CD8-positive, alpha-beta memory T cell (primary cell): ENCODE results near the gene HPF1. TPM values are rescaled to one million over a fixed set of nuclear protein-coding genes. Genes with fewer than 3 reads are reported as not detected.
A peak's percentile ranks its signal among the peaks of the same experiment; 100 is the strongest.
"Not testable (repeated sequence)": the region's sequence is repeated elsewhere in the genome, so short reads cannot be mapped to it uniquely, and the experiment has no call there.

Experiments used
- CTCF ChIA-PET: fragments of 350-600 bp; sonication (Branson Sonifier 250); formaldehyde crosslinking; loops from one replicate; lab custom pipeline; 2021; ENCODE audit warnings: antibody characterized with exemption; lab: Charles Lee
- POLR2A ChIA-PET: fragments of 350-600 bp; sonication (Branson Sonifier 250); formaldehyde crosslinking; loops from one replicate; lab custom pipeline; 2021; ENCODE audit warnings: antibody characterized with exemption; lab: Charles Lee
- DNase-seq, 5 donors: peaks; one replicate each; pipeline versions ENCODE4 v3.0.0 to v3.0.0-alpha.2; 2020 to 2022; ENCODE audit warnings: mixed read lengths in 1 of 5
- H3K27ac ChIP-seq: one replicate; pipeline ENCODE4 v1.7.0; 2013; ENCODE audit warnings: low read depth, mild to moderate bottlenecking, low read length, moderate library complexity
- H3K27me3 ChIP-seq: 2 replicates; pipeline ENCODE4 v1.7.0; 2013; ENCODE audit warnings: low read length, mild to moderate bottlenecking; ENCODE audit not compliant: insufficient read depth, poor library complexity, severe bottlenecking
- H3K36me3 ChIP-seq: 2 replicates; pipeline ENCODE4 v1.7.0; 2013; ENCODE audit warnings: mild to moderate bottlenecking, low read length, moderate library complexity; ENCODE audit not compliant: insufficient read depth
- H3K4me1 ChIP-seq: 2 replicates; pipeline ENCODE4 v1.7.0; 2013; ENCODE audit warnings: mild to moderate bottlenecking, low read length, moderate library complexity; ENCODE audit not compliant: insufficient read depth
- H3K4me3 ChIP-seq: 2 replicates; pipeline ENCODE4 v1.7.0; 2013; ENCODE audit warnings: mild to moderate bottlenecking, low read length
- H3K9me3 ChIP-seq: 2 replicates; pipeline ENCODE4 v1.7.0; 2013; ENCODE audit warnings: mild to moderate bottlenecking, low read length
- H3K27ac Mint-ChIP-seq, 8 donors: one replicate each; pipeline ENCODE4 v1.8.0; 2020 to 2021; ENCODE audit warnings: mixed read lengths in 8 of 8, mild to moderate bottlenecking in 6 of 8, inconsistent platforms in 3 of 8, moderate library complexity in 3 of 8
- H3K27me3 Mint-ChIP-seq, 2 donors: one replicate each; pipeline ENCODE4 v1.8.0; 2020 to 2021; ENCODE audit warnings: mixed read lengths in 2 of 2, mild to moderate bottlenecking in 1 of 2, moderate library complexity in 1 of 2
- H3K36me3 Mint-ChIP-seq, 3 donors: one replicate each; pipeline ENCODE4 v1.8.0; 2020 to 2021; ENCODE audit warnings: mixed read lengths in 3 of 3, inconsistent platforms in 1 of 3, mild to moderate bottlenecking in 1 of 3
- H3K4me1 Mint-ChIP-seq, 3 donors: one replicate each; pipeline ENCODE4 v1.8.0; 2020 to 2021; ENCODE audit warnings: mixed read lengths in 3 of 3, inconsistent platforms in 1 of 3, mild to moderate bottlenecking in 1 of 3
- H3K4me3 Mint-ChIP-seq, 7 donors: one replicate each; pipeline ENCODE4 v1.8.0; 2020 to 2021; ENCODE audit warnings: mixed read lengths in 7 of 7, mild to moderate bottlenecking in 6 of 7, moderate library complexity in 4 of 7, inconsistent platforms in 2 of 7
- H3K9me3 Mint-ChIP-seq, 5 donors: one replicate each; pipeline ENCODE4 v1.8.0; 2020 to 2022; ENCODE audit warnings: mixed read lengths in 5 of 5, mild to moderate bottlenecking in 3 of 5, moderate library complexity in 2 of 5, inconsistent platforms in 1 of 5
- polyA plus RNA-seq: library from polyadenylated mRNA; unstranded; fragments of 300-500 nt; fragmentation: Illumina TruSeq; gene quantifications from one replicate; pipeline ENCODE4 v1.2.3, GENCODE V29; 2021
- total RNA-seq, 2 experiments: library from RNA; stranded (reverse); gene quantifications; one replicate each; pipeline ENCODE4 v1.2.3, GENCODE V29; 2021

The HPF1 gene
- total and polyA plus RNA-seq, 3 experiments from 2014 or later = 25.1 to 41.3 (median 31.5) TPM

DNA sequence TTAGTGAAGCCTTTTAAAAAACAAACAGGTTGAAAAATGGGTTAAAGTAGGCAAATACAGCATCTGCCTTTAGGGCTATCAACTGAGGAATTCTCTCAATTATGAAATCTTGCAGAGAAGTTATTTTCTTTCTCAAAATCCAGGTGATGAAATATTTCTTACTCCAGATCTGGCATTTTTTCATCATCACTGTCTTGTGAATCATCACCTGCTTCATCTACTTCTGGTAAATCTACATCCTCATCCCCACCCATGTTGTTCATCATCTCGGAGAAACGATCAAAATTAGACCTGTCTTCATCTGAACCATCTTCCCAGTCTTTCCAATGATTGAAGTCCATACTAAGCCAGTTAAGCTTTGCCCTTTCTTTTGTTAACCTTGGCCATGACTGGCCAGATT lies 33.3 kb upstream of the HPF1 start:
- ChIA-PET POLR2A (no interaction called here), CTCF (no interaction called here)
- no peak for DNase-seq
- peak overlapping the region in 1 of 7 donors; percentile 2 for H3K4me3 Mint-ChIP-seq
- no peaks in the 10 kb centered on the region for H3K9me3 Mint-ChIP-seq
- no peak overlapping the region for H3K27ac ChIP-seq
- H3K27me3 ChIP-seq = peaks cover 17% of the 10 kb centered on the region
- no peak overlapping the region for H3K4me3 ChIP-seq
- no peaks in the 10 kb centered on the region for H3K9me3 ChIP-seq
- no peaks in the 10 kb centered on the region for H3K4me1 ChIP-seq
- H3K27ac Mint-ChIP-seq = peak overlapping the region in 1 of 8 donors; percentile 0
- no peaks in the 10 kb centered on the region for H3K36me3 Mint-ChIP-seq
- no peaks in the 10 kb centered on the region for H3K36me3 ChIP-seq
- H3K4me1 Mint-ChIP-seq = peaks cover 9 to 10% (median 9%) of the 10 kb centered on the region in 3 donors
- peaks cover 31 to 65% of the 10 kb centered on the region in 2 donors for H3K27me3 Mint-ChIP-seq

DNA sequence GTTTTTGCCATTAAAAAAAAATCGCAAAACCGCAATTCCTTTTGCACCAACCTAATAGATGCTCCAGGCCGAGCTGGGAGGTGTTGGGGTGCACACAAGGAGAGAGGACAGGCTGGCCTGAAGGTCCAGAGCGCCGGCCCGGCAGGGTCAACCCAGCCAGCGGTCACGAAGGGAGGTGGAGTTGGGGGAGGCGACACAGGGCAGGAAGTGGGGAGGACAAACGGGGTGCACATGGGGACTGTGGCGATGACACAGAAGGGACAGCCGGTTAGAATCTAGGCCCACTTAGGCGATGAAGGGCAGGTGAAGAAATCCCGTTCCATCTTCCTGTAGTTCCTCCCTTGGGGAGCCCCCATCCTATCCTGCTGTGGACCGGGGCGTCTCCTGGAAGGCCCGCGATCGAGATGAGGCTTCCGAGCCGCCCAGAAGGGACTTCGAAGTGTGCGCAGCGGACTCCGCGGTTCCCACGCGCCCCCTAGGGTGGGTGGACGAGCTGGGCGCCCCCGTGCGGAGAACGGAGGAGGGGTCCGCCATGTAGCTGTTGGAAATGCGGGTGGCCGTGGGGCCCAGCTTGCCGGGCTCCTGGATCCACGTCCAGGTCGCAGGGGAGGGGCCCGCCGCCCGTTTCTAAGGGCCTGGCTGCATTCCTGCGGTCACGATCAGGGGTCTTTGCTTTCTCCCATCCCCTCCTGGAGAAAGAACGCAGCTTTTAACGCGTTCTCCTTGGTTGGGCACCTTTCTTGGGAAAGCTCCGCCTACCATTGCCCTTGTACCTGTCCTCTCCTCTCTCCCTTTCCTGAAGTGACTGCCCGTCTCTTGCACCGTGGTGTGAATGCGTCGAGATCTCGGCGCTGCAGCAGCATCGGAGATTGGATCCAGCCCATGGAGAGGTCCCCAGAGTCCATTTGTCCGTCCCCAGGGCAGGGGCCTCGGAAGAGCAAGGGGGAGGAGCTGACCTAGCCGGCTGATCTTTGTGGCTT lies 17.0 kb upstream of the HPF1 start:
- no peak overlapping the region for H3K27ac ChIP-seq
- H3K4me1 ChIP-seq = no peaks in the 10 kb centered on the region
- peaks cover 8% of the 10 kb centered on the region for H3K27me3 ChIP-seq
- H3K9me3 Mint-ChIP-seq = no peaks in the 10 kb centered on the region
- POLR2A ChIA-PET = no interaction called here
- H3K4me1 Mint-ChIP-seq = peaks cover 0 to 18% (median 6%) of the 10 kb centered on the region in 3 donors
- peak overlapping the region in 4 of 7 donors; percentile 26 to 58 (median 52) for H3K4me3 Mint-ChIP-seq
- peaks cover 16 to 30% of the 10 kb centered on the region in 2 donors for H3K27me3 Mint-ChIP-seq
- H3K4me3 ChIP-seq = no peak overlapping the region
- H3K9me3 ChIP-seq = no peaks in the 10 kb centered on the region
- peaks cover 0 to 4% (median 0%) of the 10 kb centered on the region in 3 donors for H3K36me3 Mint-ChIP-seq
- DNase-seq = peak in 3 of 5 donors; percentile 16 to 51 (median 33)
- no peaks in the 10 kb centered on the region for H3K36me3 ChIP-seq
- CTCF ChIA-PET = interaction anchor here (1.2 to 1.4 kb wide), 2 partner anchors 161 to 162 kb away, joined by 4 read pairs; partner anchors contain the start of gene NEK1
- peak overlapping the region in 1 of 8 donors; percentile 84 for H3K27ac Mint-ChIP-seq

DNA sequence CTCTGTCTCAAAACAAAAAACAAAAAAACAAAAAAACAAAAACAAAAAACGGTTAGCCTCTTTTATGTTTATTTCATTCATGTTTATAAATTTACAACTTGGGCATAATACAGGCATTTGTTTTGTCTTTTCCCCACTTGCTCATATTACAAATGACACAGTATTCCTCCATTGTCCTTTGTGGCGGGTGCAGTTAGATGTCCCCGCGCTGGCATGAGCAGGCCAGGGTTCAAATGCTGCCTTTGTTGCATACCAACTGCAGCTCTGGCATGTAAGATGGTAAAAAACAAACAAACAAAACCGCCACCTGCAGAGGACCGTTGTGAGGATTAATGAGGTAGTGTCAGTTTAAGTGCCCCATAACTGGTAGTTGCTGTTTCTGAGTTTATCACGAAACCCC lies 16.1 kb upstream of the HPF1 start:
- no peak for DNase-seq
- Histone ChIP-seq H3K27me3 (peaks cover 8% of the 10 kb centered on the region), H3K27ac (no peak overlapping the region), H3K36me3 (no peaks in the 10 kb centered on the region), H3K4me3 (no peak overlapping the region), H3K4me1 (no peaks in the 10 kb centered on the region), H3K9me3 (no peaks in the 10 kb centered on the region)
- ChIA-PET CTCF (interaction anchor here (1.2 kb wide), 1 partner anchor 162 kb away, joined by 4 read pairs; the partner anchor contains the start of gene NEK1), POLR2A (no interaction called here)
- peaks cover 16 to 33% of the 10 kb centered on the region in 2 donors for H3K27me3 Mint-ChIP-seq
- peaks cover 0 to 4% (median 3%) of the 10 kb centered on the region in 3 donors for H3K36me3 Mint-ChIP-seq
- H3K27ac Mint-ChIP-seq = no peak overlapping the region
- peaks cover 0 to 18% (median 6%) of the 10 kb centered on the region in 3 donors for H3K4me1 Mint-ChIP-seq
- no peak overlapping the region for H3K4me3 Mint-ChIP-seq
- H3K9me3 Mint-ChIP-seq = no peaks in the 10 kb centered on the region

DNA sequence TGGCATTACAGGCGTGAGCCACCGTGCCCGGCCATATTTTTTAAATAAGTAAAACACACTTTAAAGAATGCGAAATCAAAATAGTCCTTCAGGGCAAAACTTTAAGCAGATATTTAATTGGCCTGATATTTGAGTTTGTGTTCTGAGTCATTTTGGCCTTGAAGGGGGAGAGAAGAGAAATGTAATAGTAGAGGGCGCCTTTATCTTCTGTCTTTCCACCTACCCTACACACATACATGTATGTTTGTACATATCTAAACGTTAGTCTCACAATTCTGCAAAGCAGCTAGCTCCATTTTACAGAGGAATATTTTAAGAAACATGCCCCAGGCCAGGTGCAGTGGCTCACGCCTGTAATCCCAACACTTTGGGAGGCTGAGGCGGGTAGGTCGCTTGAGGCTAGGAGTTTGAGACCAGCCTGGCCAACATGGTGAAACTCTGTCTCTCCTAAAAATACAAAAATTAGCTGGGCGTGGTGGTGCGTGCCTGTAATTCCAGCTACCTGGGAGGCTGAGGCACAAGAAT lies 13.9 kb upstream of the HPF1 start:
- H3K4me3 Mint-ChIP-seq, H3K27ac ChIP-seq, H3K36me3 ChIP-seq, H3K27ac Mint-ChIP-seq, DNase-seq, CTCF ChIA-PET, H3K27me3 ChIP-seq, H3K4me3 ChIP-seq, H3K4me1 ChIP-seq, POLR2A ChIA-PET, H3K36me3 Mint-ChIP-seq, H3K9me3 Mint-ChIP-seq, H3K9me3 ChIP-seq: not testable (repeated sequence)
- peaks cover 11 to 24% of the 10 kb centered on the region in 2 donors for H3K27me3 Mint-ChIP-seq
- peaks cover 0 to 18% (median 6%) of the 10 kb centered on the region in 3 donors for H3K4me1 Mint-ChIP-seq

GRCh38 chr4:169770416-169770815 lies 12.7 kb upstream of the HPF1 start:
- CTCF ChIA-PET = interaction anchor here (0.7 kb wide), 1 partner anchor 110 kb away, joined by 3 read pairs; no protein-coding TSS in a partner anchor
- H3K27ac Mint-ChIP-seq = no peak overlapping the region
- H3K36me3 Mint-ChIP-seq = peaks cover 0 to 3% (median 0%) of the 10 kb centered on the region in 3 donors
- H3K27me3 Mint-ChIP-seq = peaks cover 11 to 15% of the 10 kb centered on the region in 2 donors
- peaks cover 0 to 14% (median 0%) of the 10 kb centered on the region in 3 donors for H3K4me1 Mint-ChIP-seq
- H3K36me3 ChIP-seq = no peaks in the 10 kb centered on the region
- H3K27ac ChIP-seq = no peak overlapping the region
- POLR2A ChIA-PET = no interaction called here
- H3K4me1 ChIP-seq = no peaks in the 10 kb centered on the region
- no peak overlapping the region for H3K4me3 ChIP-seq
- H3K27me3 ChIP-seq = peaks cover 6% of the 10 kb centered on the region
- no peak overlapping the region for H3K4me3 Mint-ChIP-seq
- DNase-seq = no peak
- H3K9me3 Mint-ChIP-seq = no peaks in the 10 kb centered on the region
- H3K9me3 ChIP-seq = no peaks in the 10 kb centered on the region

DNA sequence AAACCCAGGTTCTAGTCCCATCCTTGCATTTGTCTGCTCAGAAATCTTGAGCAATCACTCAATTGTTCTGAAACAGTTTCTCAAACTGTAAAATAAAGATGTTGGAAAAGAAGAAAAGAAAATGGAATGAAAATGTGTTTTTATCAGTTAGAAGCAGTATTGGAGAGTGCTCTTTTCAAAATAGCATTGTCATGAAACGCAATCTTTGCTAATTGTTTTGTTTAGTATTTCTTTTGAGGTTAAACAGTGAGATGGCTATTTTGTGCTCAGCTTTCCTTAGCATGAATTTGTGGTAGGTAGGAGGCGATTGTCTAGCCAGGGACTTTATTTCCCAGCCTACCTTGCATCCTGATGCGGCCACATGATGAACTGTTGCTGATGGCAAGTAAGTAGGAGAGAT lies 10.6 kb upstream of the HPF1 start:
- Histone ChIP-seq H3K9me3 (no peaks in the 10 kb centered on the region), H3K27me3 (no peaks in the 10 kb centered on the region), H3K4me3 (no peak overlapping the region), H3K4me1 (no peaks in the 10 kb centered on the region), H3K36me3 (no peaks in the 10 kb centered on the region), H3K27ac (no peak overlapping the region)
- ChIA-PET CTCF (no interaction called here), POLR2A (no interaction called here)
- Mint-ChIP-seq H3K27me3 (peaks cover 3 to 10% of the 10 kb centered on the region in 2 donors), H3K36me3 (peaks cover 0 to 3% (median 0%) of the 10 kb centered on the region in 3 donors), H3K27ac (no peak overlapping the region), H3K4me3 (no peak overlapping the region), H3K9me3 (no peaks in the 10 kb centered on the region), H3K4me1 (peaks cover 0 to 5% (median 0%) of the 10 kb centered on the region in 3 donors)
- no peak for DNase-seq

GRCh38 chr4:169766741-169767140 lies 9.0 kb upstream of the HPF1 start:
- H3K4me1 ChIP-seq = no peaks in the 10 kb centered on the region
- no peak overlapping the region for H3K27ac Mint-ChIP-seq
- no peak overlapping the region for H3K4me3 ChIP-seq
- no peaks in the 10 kb centered on the region for H3K9me3 Mint-ChIP-seq
- no peaks in the 10 kb centered on the region for H3K27me3 ChIP-seq
- POLR2A ChIA-PET = no interaction called here
- H3K36me3 Mint-ChIP-seq = peaks cover 0 to 3% (median 0%) of the 10 kb centered on the region in 3 donors
- CTCF ChIA-PET = no interaction called here
- H3K27me3 Mint-ChIP-seq = peaks cover 3 to 10% of the 10 kb centered on the region in 2 donors
- H3K4me3 Mint-ChIP-seq = no peak overlapping the region
- no peak overlapping the region for H3K27ac ChIP-seq
- no peaks in the 10 kb centered on the region for H3K36me3 ChIP-seq
- H3K9me3 ChIP-seq = no peaks in the 10 kb centered on the region
- DNase-seq = no peak
- peaks cover 0 to 5% (median 0%) of the 10 kb centered on the region in 3 donors for H3K4me1 Mint-ChIP-seq

- CTCF ChIA-PET = no interaction called here
- no peaks in the 10 kb centered on the region for H3K9me3 Mint-ChIP-seq
These were observed 8.1 kb upstream of the HPF1 start for GRCh38 chr4:169765835-169766234.

More at GRCh38 chr4:169765835-169766234, 8.1 kb upstream of the HPF1 start:
- no peak for DNase-seq
- peaks cover 0 to 3% (median 0%) of the 10 kb centered on the region in 3 donors for H3K36me3 Mint-ChIP-seq
- peaks cover 0 to 3% (median 0%) of the 10 kb centered on the region in 3 donors for H3K4me1 Mint-ChIP-seq
- Histone ChIP-seq H3K4me1 (no peaks in the 10 kb centered on the region), H3K4me3 (no peak overlapping the region), H3K9me3 (no peaks in the 10 kb centered on the region), H3K27me3 (no peaks in the 10 kb centered on the region), H3K36me3 (no peaks in the 10 kb centered on the region), H3K27ac (no peak overlapping the region)
- peaks cover 2 to 10% of the 10 kb centered on the region in 2 donors for H3K27me3 Mint-ChIP-seq
- H3K4me3 Mint-ChIP-seq = no peak overlapping the region
- H3K27ac Mint-ChIP-seq = no peak overlapping the region
- POLR2A ChIA-PET = no interaction called here
